Nephron progenitor cell (in vitro differentiated cells): ENCODE results near the gene AFF2.

Source experiments
- DNase-seq: peaks from one replicate; pipeline ENCODE4 v3.0.0; 2021
- H3K27ac Mint-ChIP-seq: 2 replicates; pipeline ENCODE4 v1.8.0; 2021; ENCODE audit warnings: mild to moderate bottlenecking, moderate library complexity, mixed read lengths
- H3K27me3 Mint-ChIP-seq: 2 replicates; pipeline ENCODE4 v1.8.0; 2021; ENCODE audit warnings: mild to moderate bottlenecking, low read depth, mixed read lengths; ENCODE audit not compliant: poor library complexity
- H3K36me3 Mint-ChIP-seq: 2 replicates; pipeline ENCODE4 v1.8.0; 2021; ENCODE audit warnings: low read depth, mixed read lengths
- H3K4me1 Mint-ChIP-seq: 2 replicates; pipeline ENCODE4 v1.8.0; 2021; ENCODE audit warnings: mixed read lengths
- H3K4me3 Mint-ChIP-seq: 2 replicates; pipeline ENCODE4 v1.8.0; 2021; ENCODE audit warnings: mild to moderate bottlenecking, moderate library complexity, mixed read lengths
- H3K9me3 Mint-ChIP-seq: 2 replicates; pipeline ENCODE4 v1.8.0; 2021; ENCODE audit warnings: mild to moderate bottlenecking, moderate library complexity, mixed read lengths
- TF ChIP-seq, protein P1 (sequence below): fragments of 200-600 bp; sonication (generic); IDR thresholded peaks from 2 replicates; pipeline ENCODE4 v1.5.0; 2021; ENCODE audit warnings: antibody characterized with exemption

Gene AFF2

GRCh38 chrX:148806145-148806870 lies 305.9 kb downstream of the AFF2 start:
- peaks cover 17% of the 10 kb centered on the region for H3K4me1 Mint-ChIP-seq
- TF ChIP-seq, protein P1, sequence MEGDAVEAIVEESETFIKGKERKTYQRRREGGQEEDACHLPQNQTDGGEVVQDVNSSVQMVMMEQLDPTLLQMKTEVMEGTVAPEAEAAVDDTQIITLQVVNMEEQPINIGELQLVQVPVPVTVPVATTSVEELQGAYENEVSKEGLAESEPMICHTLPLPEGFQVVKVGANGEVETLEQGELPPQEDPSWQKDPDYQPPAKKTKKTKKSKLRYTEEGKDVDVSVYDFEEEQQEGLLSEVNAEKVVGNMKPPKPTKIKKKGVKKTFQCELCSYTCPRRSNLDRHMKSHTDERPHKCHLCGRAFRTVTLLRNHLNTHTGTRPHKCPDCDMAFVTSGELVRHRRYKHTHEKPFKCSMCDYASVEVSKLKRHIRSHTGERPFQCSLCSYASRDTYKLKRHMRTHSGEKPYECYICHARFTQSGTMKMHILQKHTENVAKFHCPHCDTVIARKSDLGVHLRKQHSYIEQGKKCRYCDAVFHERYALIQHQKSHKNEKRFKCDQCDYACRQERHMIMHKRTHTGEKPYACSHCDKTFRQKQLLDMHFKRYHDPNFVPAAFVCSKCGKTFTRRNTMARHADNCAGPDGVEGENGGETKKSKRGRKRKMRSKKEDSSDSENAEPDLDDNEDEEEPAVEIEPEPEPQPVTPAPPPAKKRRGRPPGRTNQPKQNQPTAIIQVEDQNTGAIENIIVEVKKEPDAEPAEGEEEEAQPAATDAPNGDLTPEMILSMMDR: no peak
- H3K36me3 Mint-ChIP-seq: no peaks in the 10 kb centered on the region
- no peak for DNase-seq
- H3K27ac Mint-ChIP-seq: no peak overlapping the region
- H3K4me3 Mint-ChIP-seq: no peak overlapping the region
- no peaks in the 10 kb centered on the region for H3K27me3 Mint-ChIP-seq
- peaks cover 14% of the 10 kb centered on the region for H3K9me3 Mint-ChIP-seq

DNA sequence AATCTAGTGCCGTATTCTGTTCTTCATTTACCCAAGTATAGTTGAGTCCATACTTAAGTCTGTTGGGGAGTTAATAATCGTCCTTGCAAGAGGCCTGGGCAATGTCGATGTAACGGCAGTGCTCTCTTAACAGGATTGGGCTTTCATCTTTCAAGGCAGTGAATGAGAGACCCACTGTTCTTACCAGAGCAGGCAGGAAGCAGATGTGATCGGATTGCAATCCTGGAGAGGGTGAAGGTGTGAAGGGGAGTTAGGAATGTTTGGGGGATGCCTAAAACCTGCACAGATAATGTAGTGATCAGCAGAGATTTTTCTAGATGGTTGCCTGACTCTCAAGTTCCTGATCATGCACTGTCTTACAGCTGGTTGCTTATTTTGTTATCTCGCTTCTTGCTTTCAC lies 308.4 kb downstream of the AFF2 start:
- Mint-ChIP-seq H3K9me3 (peaks cover 28% of the 10 kb centered on the region), H3K36me3 (no peaks in the 10 kb centered on the region), H3K27ac (peak overlapping the region; percentile 80), H3K4me3 (no peak overlapping the region), H3K27me3 (no peaks in the 10 kb centered on the region), H3K4me1 (peaks cover 27% of the 10 kb centered on the region)
- no peak for DNase-seq
- TF ChIP-seq, protein P1: no peak

GRCh38 chrX:148811236-148811635 lies 310.8 kb downstream of the AFF2 start:
- H3K9me3 Mint-ChIP-seq: peaks cover 25% of the 10 kb centered on the region
- H3K4me3 Mint-ChIP-seq: no peak overlapping the region
- no peaks in the 10 kb centered on the region for H3K36me3 Mint-ChIP-seq
- no peaks in the 10 kb centered on the region for H3K27me3 Mint-ChIP-seq
- TF ChIP-seq, protein P1: no peak
- DNase-seq: no peak
- H3K27ac Mint-ChIP-seq: no peak overlapping the region
- peaks cover 27% of the 10 kb centered on the region for H3K4me1 Mint-ChIP-seq

DNA sequence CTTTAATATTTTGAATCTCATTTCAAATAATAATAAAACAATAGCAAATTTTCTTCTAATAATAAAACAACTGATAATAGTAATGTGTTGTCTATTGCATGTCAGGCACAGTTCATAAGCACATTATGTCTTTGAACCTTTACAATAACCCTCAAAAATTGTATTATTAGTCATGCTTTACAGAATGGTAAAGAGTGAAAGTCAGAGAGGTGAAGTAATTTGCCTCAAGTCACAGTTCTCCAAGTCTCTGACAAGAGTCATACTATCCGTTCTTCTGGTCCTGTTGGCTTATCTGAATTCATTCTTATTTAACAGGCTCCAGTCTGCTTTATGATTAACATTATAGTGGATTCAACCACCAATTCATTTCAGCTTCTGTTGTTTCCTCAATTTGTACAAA lies 313.0 kb downstream of the AFF2 start:
- TF ChIP-seq, protein P1: no peak
- Mint-ChIP-seq H3K4me1 (peaks cover 23% of the 10 kb centered on the region), H3K9me3 (peaks cover 31% of the 10 kb centered on the region), H3K4me3 (no peak overlapping the region), H3K36me3 (no peaks in the 10 kb centered on the region), H3K27me3 (no peaks in the 10 kb centered on the region), H3K27ac (no peak overlapping the region)
- DNase-seq: no peak

GRCh38 chrX:148813967-148814366 lies 313.6 kb downstream of the AFF2 start:
- Mint-ChIP-seq H3K27me3 (no peaks in the 10 kb centered on the region), H3K9me3 (peaks cover 33% of the 10 kb centered on the region), H3K4me1 (peaks cover 18% of the 10 kb centered on the region), H3K27ac (no peak overlapping the region), H3K4me3 (no peak overlapping the region), H3K36me3 (no peaks in the 10 kb centered on the region)
- TF ChIP-seq, protein P1: no peak
- no peak for DNase-seq
